GM19025 (cell line): ENCODE data around the gene SESN2.

Experiments used
- ATAC-seq: cut with Tn5 transposase; IDR thresholded peaks from one replicate; pipeline ENCODE4 v1.9.1; 2021; ENCODE audit warnings: mild to moderate bottlenecking, low read depth, moderate library complexity; ENCODE audit not compliant: unreplicated experiment

The SESN2 gene

GRCh38 chr1:28282426-28283407 is 23.4 kb downstream of the SESN2 start:
- no peak for ATAC-seq

- ATAC-seq, result no peak
These were observed 26.8 kb downstream of the SESN2 start for GRCh38 chr1:28286111-28286510.

GRCh38 chr1:28288487-28288886 is 29.2 kb downstream of the SESN2 start:
- ATAC-seq, result no peak

GRCh38 chr1:28290851-28291250 is 31.5 kb downstream of the SESN2 start:
- no peak for ATAC-seq

- no peak for ATAC-seq
These were observed 32.4 kb downstream of the SESN2 start for GRCh38 chr1:28291711-28292110.

- no peak for ATAC-seq
These were observed 36.6 kb downstream of the SESN2 start for GRCh38 chr1:28295936-28296335.

GRCh38 chr1:28296401-28297261 is 37.3 kb downstream of the SESN2 start:
- ATAC-seq, result no peak

GRCh38 chr1:28297826-28298225 is 38.5 kb downstream of the SESN2 start:
- ATAC-seq, result no peak

- ATAC-seq, result no peak
These were observed 39.1 kb downstream of the SESN2 start for GRCh38 chr1:28298438-28298837.

GRCh38 chr1:28301368-28302174 is 42.3 kb downstream of the SESN2 start:
- ATAC-seq, result no peak

- ATAC-seq, result no peak
These were observed 42.9 kb downstream of the SESN2 start for GRCh38 chr1:28302247-28302646.

- no peak for ATAC-seq
These were observed 47.1 kb downstream of the SESN2 start for GRCh38 chr1:28306301-28306949.

- ATAC-seq, result no peak
These were observed 49.4 kb downstream of the SESN2 start for GRCh38 chr1:28308750-28309149.

- ATAC-seq, result no peak
These were observed 50.4 kb downstream of the SESN2 start for GRCh38 chr1:28309702-28310101.

- no peak for ATAC-seq
These were observed 54.6 kb downstream of the SESN2 start for GRCh38 chr1:28313702-28314546.

GRCh38 chr1:28314547-28314941 is 55.2 kb downstream of the SESN2 start:
- ATAC-seq, result no peak

- ATAC-seq, result no peak
These were observed 57.7 kb downstream of the SESN2 start for GRCh38 chr1:28317014-28317413.

GRCh38 chr1:28322194-28322593 is 62.9 kb downstream of the SESN2 start:
- no peak for ATAC-seq

GRCh38 chr1:28323720-28324119 is 64.4 kb downstream of the SESN2 start:
- ATAC-seq, result no peak
